COLO668 (cell line): ENCODE data around the gene COLEC12.

ENCODE experiments used
- DNase-seq: peaks from one replicate; lab custom pipeline; 2025; ENCODE audit not compliant: unreplicated experiment; lab: John Stamatoyannopoulos, UW

Gene COLEC12

GRCh38 chr18:475202-476031 is 25.1 kb downstream of the COLEC12 start:
- DNase-seq: no peak

GRCh38 chr18:474416-474815 is 26.1 kb downstream of the COLEC12 start:
- DNase-seq: no peak

GRCh38 chr18:473802-474201 is 26.7 kb downstream of the COLEC12 start:
- DNase-seq: no peak

- no peak for DNase-seq
Measured at GRCh38 chr18:471716-472115, 28.8 kb downstream of the COLEC12 start.

GRCh38 chr18:470661-471501 is 29.6 kb downstream of the COLEC12 start:
- no peak for DNase-seq

GRCh38 chr18:468955-469790 is 31.3 kb downstream of the COLEC12 start:
- DNase-seq: no peak

GRCh38 chr18:463827-464541 is 36.5 kb downstream of the COLEC12 start:
- no peak for DNase-seq

GRCh38 chr18:463403-463802 is 37.1 kb downstream of the COLEC12 start:
- DNase-seq: no peak

- no peak for DNase-seq
Measured at GRCh38 chr18:461762-462161, 38.7 kb downstream of the COLEC12 start.

GRCh38 chr18:460791-461190 is 39.7 kb downstream of the COLEC12 start:
- no peak for DNase-seq

- DNase-seq: no peak
Measured at GRCh38 chr18:459814-460593, 40.5 kb downstream of the COLEC12 start.

GRCh38 chr18:457521-458412 is 42.7 kb downstream of the COLEC12 start:
- DNase-seq: no peak

- no peak for DNase-seq
Measured at GRCh38 chr18:457140-457519, 43.4 kb downstream of the COLEC12 start.

- DNase-seq: no peak
Measured at GRCh38 chr18:456361-457139, 44.0 kb downstream of the COLEC12 start.

GRCh38 chr18:453400-453799 is 47.1 kb downstream of the COLEC12 start:
- DNase-seq: no peak

- no peak for DNase-seq
Measured at GRCh38 chr18:452816-453215, 47.7 kb downstream of the COLEC12 start.

GRCh38 chr18:449374-449773 is 51.1 kb downstream of the COLEC12 start:
- no peak for DNase-seq

- DNase-seq: no peak
Measured at GRCh38 chr18:448116-448790, 52.2 kb downstream of the COLEC12 start.
